Small intestine (tissue), 7 donors: ENCODE results near the gene RAB37. TPM values are rescaled to one million over a fixed set of nuclear protein-coding genes. Genes with fewer than 3 reads are reported as not detected.

Experiments
- DNase-seq, 2 donors: peaks; one replicate each; pipeline versions ENCODE4 v3.0.0 to v3.0.0-alpha.2; 2013
- FAIRE-seq: peaks from 2 replicates; lab custom pipeline; 2012; peaks lifted over from hg19 to GRCh38; lab: Jason Lieb, UNC
- H3K27ac ChIP-seq, 3 donors: one replicate each; pipeline ENCODE4 v1.5.1; 2013; ENCODE audit warnings: low read length in 2 of 3, mild to moderate bottlenecking in 2 of 3, control low read depth in 1 of 3, inconsistent platforms in 1 of 3, low read depth in 1 of 3, moderate library complexity in 1 of 3
- H3K27me3 ChIP-seq, 3 donors: one replicate each; pipeline ENCODE4 v1.6.1; 2013; ENCODE audit warnings: low read length in 3 of 3, inconsistent platforms in 1 of 3; ENCODE audit not compliant: control insufficient read depth in 3 of 3, insufficient read depth in 3 of 3
- H3K36me3 ChIP-seq, 3 donors: one replicate each; pipeline ENCODE4 v1.6.1; 2013; ENCODE audit warnings: low read length in 3 of 3, inconsistent platforms in 1 of 3, low read depth in 1 of 3, mild to moderate bottlenecking in 1 of 3, moderate library complexity in 1 of 3; ENCODE audit not compliant: control insufficient read depth in 3 of 3, insufficient read depth in 2 of 3
- H3K4me1 ChIP-seq, 3 donors: one replicate each; pipeline ENCODE4 v1.6.1; 2013; ENCODE audit warnings: low read length in 2 of 3, inconsistent platforms in 1 of 3, low read depth in 1 of 3, mild to moderate bottlenecking in 1 of 3, moderate library complexity in 1 of 3; ENCODE audit not compliant: control insufficient read depth in 3 of 3, insufficient read depth in 2 of 3
- H3K4me3 ChIP-seq, 3 donors: one replicate each; pipeline ENCODE4 v1.5.1; 2013; ENCODE audit warnings: low read length in 3 of 3, control low read depth in 1 of 3, inconsistent platforms in 1 of 3, low read depth in 1 of 3, mild to moderate bottlenecking in 1 of 3, moderate library complexity in 1 of 3
- H3K9me3 ChIP-seq, 2 donors: one replicate each; pipeline ENCODE4 v1.6.1; 2013; ENCODE audit warnings: low read depth in 1 of 2, low read length in 1 of 2; ENCODE audit not compliant: control insufficient read depth in 2 of 2, insufficient read depth in 1 of 2
- WGBS, 3 donors: extraction: QIAGEN DNeasy Blood & Tissue Kit; methylation state at CpG; one replicate each; pipeline ENCODE4 v1.1.7; 2013; 5-methylcytosine and 5-hydroxymethylcytosine counted together
- polyA plus RNA-seq, 4 donors: library from polyadenylated mRNA; stranded (reverse) in 3 of 4; unstranded in 1 of 4; fragments of 200-250 nt in 3 of 4; fragments of 120-200 nt in 1 of 4; gene quantifications; one replicate each; pipeline versions ENCODE4 v1.2.1 to v1.2.3, GENCODE V29; 2013
- donor health status: healthy with polysubstance abuse.
- donor health status: control.
- donor health status: control.
- donor health status: Bipolar disorder and iron deficiency.
- donor health status: healthy.

The RAB37 gene
- polyA plus RNA-seq, 4 donors: 1.8 to 18.7 (median 4.1) TPM

- no peaks in the 10 kb centered on the region for H3K36me3 ChIP-seq
- WGBS, 3 donors: 70 to 74% (median 73%) methylated on average over 9 of the region's 9 CpGs
- no peak overlapping the region for H3K4me3 ChIP-seq
- H3K27me3 ChIP-seq: peaks cover 0 to 5% (median 0%) of the 10 kb centered on the region in 3 donors
- no peak overlapping the region for H3K27ac ChIP-seq
- no peak for DNase-seq
- H3K9me3 ChIP-seq: no peaks in the 10 kb centered on the region
- no peaks in the 10 kb centered on the region for H3K4me1 ChIP-seq
- no peak for FAIRE-seq
Measured at GRCh38 chr17:74699236-74699635, 37.8 kb upstream of the RAB37 start.

GRCh38 chr17:74702116-74702871 lies 34.8 kb upstream of the RAB37 start:
- FAIRE-seq (no peak), DNase-seq (no peak)
- Histone ChIP-seq H3K4me3 (no peak overlapping the region), H3K27ac (no peak overlapping the region), H3K36me3 (no peaks in the 10 kb centered on the region), H3K27me3 (peaks cover 0 to 2% (median 0%) of the 10 kb centered on the region in 3 donors), H3K4me1 (no peaks in the 10 kb centered on the region), H3K9me3 (no peaks in the 10 kb centered on the region)
- WGBS, 3 donors: 70 to 75% (median 73%) methylated on average over 9 of the region's 9 CpGs

DNA sequence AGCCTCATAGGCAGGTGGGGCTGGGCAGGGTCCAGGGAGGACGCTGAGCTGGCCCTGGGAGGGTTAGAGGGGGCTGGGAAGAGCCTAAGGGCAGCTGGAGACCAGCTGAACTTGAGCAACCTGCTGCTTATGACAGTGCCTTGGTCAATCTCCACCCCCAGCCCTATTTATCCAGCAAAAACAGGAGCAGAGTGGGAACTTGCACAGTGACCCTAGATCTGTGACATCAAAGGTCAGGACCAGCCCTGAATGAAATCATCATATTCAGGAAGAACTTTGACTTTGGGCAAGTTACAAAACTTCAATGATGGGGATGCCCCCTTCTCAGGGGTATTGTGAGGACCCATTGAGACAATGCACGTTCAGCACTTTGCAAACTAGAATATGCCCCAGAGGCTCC lies 33.7 kb upstream of the RAB37 start:
- Histone ChIP-seq H3K27ac (no peak overlapping the region), H3K27me3 (peaks cover 0 to 2% (median 0%) of the 10 kb centered on the region in 3 donors), H3K4me3 (no peak overlapping the region), H3K9me3 (no peaks in the 10 kb centered on the region), H3K36me3 (no peaks in the 10 kb centered on the region), H3K4me1 (no peaks in the 10 kb centered on the region)
- WGBS, 3 donors: 29 to 56% (median 48%) methylated on average over 2 of the region's 2 CpGs
- DNase-seq (no peak), FAIRE-seq (no peak)

DNA sequence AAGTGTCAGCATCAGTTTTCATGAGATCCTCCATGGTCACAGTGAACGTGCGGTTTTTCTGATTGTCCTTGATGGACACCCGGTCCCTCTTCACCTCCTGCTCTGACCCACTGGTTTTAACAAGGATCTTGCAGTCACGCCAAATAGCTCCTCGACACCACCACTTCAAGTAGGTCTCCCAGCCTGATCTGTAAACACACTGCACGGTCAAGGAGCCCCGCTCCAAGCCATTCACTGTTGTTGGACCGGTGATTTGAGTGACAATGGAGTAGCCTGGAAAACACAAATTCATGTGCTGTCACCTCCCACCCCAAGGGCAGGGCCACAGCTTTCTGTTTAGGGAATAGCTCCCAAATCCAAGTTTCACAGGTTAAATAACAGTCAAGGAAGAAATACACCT lies 32.5 kb upstream of the RAB37 start:
- no peaks in the 10 kb centered on the region for H3K4me1 ChIP-seq
- 79 to 87% (median 82%) methylated on average over 8 of the region's 8 CpGs for WGBS, 3 donors
- H3K27me3 ChIP-seq: peaks cover 0 to 2% (median 0%) of the 10 kb centered on the region in 3 donors
- FAIRE-seq (no peak), DNase-seq (no peak)
- no peaks in the 10 kb centered on the region for H3K9me3 ChIP-seq
- H3K27ac ChIP-seq: no peak overlapping the region
- no peaks in the 10 kb centered on the region for H3K36me3 ChIP-seq
- no peak overlapping the region for H3K4me3 ChIP-seq

GRCh38 chr17:74711058-74711824 lies 25.8 kb upstream of the RAB37 start:
- no peaks in the 10 kb centered on the region for H3K9me3 ChIP-seq
- no peak overlapping the region for H3K27ac ChIP-seq
- DNase-seq (no peak), FAIRE-seq (no peak)
- H3K4me1 ChIP-seq: peaks cover 0 to 11% (median 0%) of the 10 kb centered on the region in 3 donors
- no peak overlapping the region for H3K4me3 ChIP-seq
- H3K27me3 ChIP-seq: no peaks in the 10 kb centered on the region
- WGBS, 3 donors: 50 to 64% (median 53%) methylated on average over 12 of the region's 12 CpGs
- no peaks in the 10 kb centered on the region for H3K36me3 ChIP-seq

GRCh38 chr17:74712301-74712700 lies 24.8 kb upstream of the RAB37 start:
- no peaks in the 10 kb centered on the region for H3K27me3 ChIP-seq
- H3K36me3 ChIP-seq: no peaks in the 10 kb centered on the region
- FAIRE-seq: no peak
- peak overlapping the region in 1 of 3 donors; percentile 17 for H3K27ac ChIP-seq
- H3K4me1 ChIP-seq: peaks cover 0 to 11% (median 0%) of the 10 kb centered on the region in 3 donors
- WGBS, 3 donors: 63 to 71% (median 67%) methylated on average over 7 of the region's 7 CpGs
- no peak overlapping the region for H3K4me3 ChIP-seq
- H3K9me3 ChIP-seq: no peaks in the 10 kb centered on the region
- DNase-seq: no peak

GRCh38 chr17:74712756-74713155 lies 24.3 kb upstream of the RAB37 start, which contains the start of gene CD300LF:
Gene CD300LF, minus strand, starts transcription at chr17:74712923. Its CDS starts 57 bp downstream, at chr17:74712866.
- H3K9me3 ChIP-seq: no peaks in the 10 kb centered on the region
- H3K4me1 ChIP-seq: peaks cover 0 to 11% (median 0%) of the 10 kb centered on the region in 3 donors
- no peaks in the 10 kb centered on the region for H3K27me3 ChIP-seq
- peak within 1 kb of the TSS in 1 of 3 donors; percentile 17 for H3K27ac ChIP-seq
- WGBS, 3 donors: 70 to 72% (median 71%) methylated on average over 8 of the region's 8 CpGs
- H3K4me3 ChIP-seq: no peak within 1 kb of the TSS
- DNase-seq (no peak), FAIRE-seq (no peak)
- no peaks in the 10 kb centered on the region for H3K36me3 ChIP-seq

- 82 to 84% (median 84%) methylated on average over 12 of the region's 12 CpGs for WGBS, 3 donors
- no peaks in the 10 kb centered on the region for H3K27me3 ChIP-seq
- no peak overlapping the region for H3K4me3 ChIP-seq
- H3K4me1 ChIP-seq: peaks cover 0 to 11% (median 0%) of the 10 kb centered on the region in 3 donors
- H3K27ac ChIP-seq: no peak overlapping the region
- H3K9me3 ChIP-seq: no peaks in the 10 kb centered on the region
- H3K36me3 ChIP-seq: no peaks in the 10 kb centered on the region
- no peak for DNase-seq
- FAIRE-seq: no peak
Measured at GRCh38 chr17:74713171-74713755, 23.8 kb upstream of the RAB37 start.
